GM12878 (cell line): Measurements from ENCODE around the gene KCNQ1. TPM values are rescaled to one million over a fixed set of nuclear protein-coding genes. Genes with fewer than 3 reads are reported as not detected.

ENCODE experiments used
- ATAC-seq: fragments of 200-7000 bp; cut with Tn5 transposase; 3 replicates; pipeline ENCODE4 v1.9.1; 2020; ENCODE audit warnings: mild to moderate bottlenecking, moderate library complexity
- BruUV-seq: library from RNA; stranded (reverse); fragments of 400-500 nt; replicated peaks from 2 replicates; lab custom pipeline; 2021; lab: Mats Ljungman, UMichigan
- CTCF ChIA-PET: fragments of 300-600 bp; sonication (Branson Sonifier 250); formaldehyde crosslinking; extraction: SDS; loops from one replicate; lab custom pipeline; 2021; ENCODE audit warnings: inconsistent platforms; lab: Yijun Ruan, JAX
- POLR2A ChIA-PET: fragments of 350-600 bp; formaldehyde crosslinking; extraction: SDS; loops from one replicate; lab custom pipeline; 2021; ENCODE audit warnings: inconsistent platforms; lab: Charles Lee
- RAD21 ChIA-PET: fragments of 300-600 bp; sonication (Branson Sonifier 250); formaldehyde crosslinking; loops from one replicate; lab custom pipeline; 2023; ENCODE audit warnings: antibody characterized with exemption; ENCODE audit not compliant: unreplicated experiment; lab: Charles Lee
- SMC1A ChIA-PET: fragments of 300-600 bp; sonication (Branson Sonifier 250); formaldehyde crosslinking; loops from one replicate; lab custom pipeline; 2023; ENCODE audit not compliant: unreplicated experiment, uncharacterized antibody; lab: Charles Lee
- DNase-seq: peaks from one replicate; pipeline ENCODE4 v3.0.0-alpha.2; 2011; ENCODE audit warnings: low read depth, low spot score
- FAIRE-seq: peaks from 3 replicates; lab custom pipeline; 2011; peaks lifted over from hg19 to GRCh38; lab: Jason Lieb, UNC
- H2AFZ ChIP-seq: 2 replicates; pipeline ENCODE4 v1.6.0; 2011; ENCODE audit warnings: low read depth, low read length, control low read depth; ENCODE audit not compliant: control insufficient read depth
- H3K27ac ChIP-seq: 2 replicates; pipeline ENCODE4 v1.5.1; 2011; ENCODE audit warnings: control low read depth; ENCODE audit not compliant: control insufficient read depth, insufficient read depth
- H3K27me3 ChIP-seq, 2 experiments: replicated peaks in 1 of 2; 2 replicates each; pipeline versions ENCODE4 v1.6.0 to v1.6.1; 2011; ENCODE audit warnings: low read length in 1 of 2; ENCODE audit not compliant: control insufficient read depth in 2 of 2, insufficient read depth in 2 of 2
- H3K36me3 ChIP-seq, 2 experiments: 2 replicates each; pipeline ENCODE4 v1.5.1; 2011; ENCODE audit warnings: low read length in 1 of 2; ENCODE audit not compliant: control insufficient read depth in 2 of 2, insufficient read depth in 2 of 2
- H3K4me1 ChIP-seq: 2 replicates; pipeline ENCODE4 v1.6.1; 2011; ENCODE audit warnings: mild to moderate bottlenecking, low read length, moderate library complexity, mixed read lengths; ENCODE audit not compliant: control insufficient read depth, insufficient read depth
- H3K4me2 ChIP-seq: 2 replicates; pipeline ENCODE4 v1.6.0; 2011; ENCODE audit warnings: control low read depth; ENCODE audit not compliant: control insufficient read depth, insufficient read depth
- H3K4me3 ChIP-seq: fragments of 200-600 bp; sonication (generic); 2 replicates; pipeline ENCODE4 v1.5.1; 2016
- H3K79me2 ChIP-seq: 2 replicates; pipeline ENCODE4 v1.6.0; 2011; ENCODE audit warnings: low read length; ENCODE audit not compliant: control insufficient read depth, insufficient read depth
- H3K9ac ChIP-seq: 2 replicates; pipeline ENCODE4 v1.8.0; 2011; ENCODE audit warnings: low read length, control low read depth, mixed read lengths; ENCODE audit not compliant: control insufficient read depth, insufficient read depth
- H3K9me3 ChIP-seq: replicated peaks from 3 replicates; pipeline ENCODE4 v1.5.1; 2011; ENCODE audit warnings: mild to moderate bottlenecking, low read length; ENCODE audit not compliant: control insufficient read depth, insufficient read depth
- H4K20me1 ChIP-seq: 2 replicates; pipeline ENCODE4 v1.6.0; 2011; ENCODE audit not compliant: control insufficient read depth, insufficient read depth
- CBFB ChIP-seq: IDR thresholded peaks from 2 replicates; pipeline ENCODE4 v1.6.1; 2016; ENCODE audit warnings: antibody characterized with exemption, low read depth
- E4F1 ChIP-seq: fragments of 450-650 bp; IDR thresholded peaks from 2 replicates; pipeline ENCODE4 v1.6.1; 2018; ENCODE audit warnings: borderline replicate concordance, mild to moderate bottlenecking; ENCODE audit not compliant: partially characterized antibody
- IRF3 ChIP-seq: fragments of 450-650 bp; IDR thresholded peaks from 2 replicates; pipeline ENCODE4 v1.6.1; 2014; ENCODE audit warnings: mild to moderate bottlenecking
- MXI1 ChIP-seq: fragments of 150-350 bp; IDR thresholded peaks from 2 replicates; pipeline ENCODE4 v1.6.1; 2011; ENCODE audit warnings: low read depth, mild to moderate bottlenecking, inconsistent platforms, low read length, improper control_type of control experiment
- MYB ChIP-seq: fragments of 150-350 bp; IDR thresholded peaks from 2 replicates; pipeline ENCODE4 v1.6.1; 2014; ENCODE audit warnings: mild to moderate bottlenecking, low read depth, low read length, borderline replicate concordance
- NBN ChIP-seq: fragments of 450-650 bp; IDR thresholded peaks from 2 replicates; pipeline ENCODE4 v1.6.1; 2016
- NR2C1 ChIP-seq: fragments of 450-650 bp; IDR thresholded peaks from 2 replicates; pipeline ENCODE4 v1.6.1; 2017; ENCODE audit warnings: antibody characterized with exemption, mild to moderate bottlenecking, moderate library complexity
- POLR2AphosphoS5 ChIP-seq: IDR thresholded peaks from 2 replicates; pipeline ENCODE4 v1.6.1; 2011; ENCODE audit warnings: mild to moderate bottlenecking, low read length, inconsistent platforms
- RELA ChIP-seq: fragments of 450-650 bp; IDR thresholded peaks from 2 replicates; pipeline ENCODE4 v1.8.0; 2014; ENCODE audit warnings: borderline replicate concordance; ENCODE audit not compliant: partially characterized antibody
- TAF1 ChIP-seq: IDR thresholded peaks from 2 replicates; pipeline ENCODE4 v1.6.1; 2011; ENCODE audit warnings: mild to moderate bottlenecking, low read depth, low read length, borderline replicate concordance
- WGBS: methylation state at CpG from one replicate; pipeline ENCODE4 v1.1.6; 2016; ENCODE audit warnings: low lambda C conversion rate; ENCODE audit not compliant: insufficient replicate concordance, insufficient coverage; ENCODE audit errors: missing lambda C conversion rate; 5-methylcytosine and 5-hydroxymethylcytosine counted together
- in situ Hi-C: fragments of 300-500 bp; cut with MboI; formaldehyde crosslinking; loops from 9 replicates; pipeline ENCODE4 v1.14.3; 2018; ENCODE audit warnings: mixed read lengths
- intact Hi-C: fragments of 100-400 bp; cut with micrococcal nuclease; formaldehyde crosslinking; loops from one replicate; pipeline ENCODE4 v1.14.2; 2022; ENCODE audit not compliant: unreplicated experiment
- polyA plus RNA-seq, 11 experiments: library from polyadenylated mRNA; depleted of rRNA in 4 of 11; unstranded in 6 of 11; stranded (reverse) in 5 of 11; fragments of >200 nt; fragmentation: Nextera tagmentation in 4 of 11; fragmentation: Illumina TruSeq in 1 of 11; extraction: Ambion mirVana in 4 of 11; extraction: Trizol in 1 of 11; gene quantifications; 1 replicate in 1 of 11; 2 replicates in 10 of 11; pipeline versions ENCODE4 v1.2.1 to v1.2.3, GENCODE V29; 2011 to 2016; ENCODE audit warnings: inconsistent platforms in 2 of 11, missing spikeins in 2 of 11, low read depth in 1 of 11
- total RNA-seq, 4 experiments: library from RNA; depleted of rRNA in 3 of 4; stranded (reverse); fragments of >200 nt in 3 of 4; fragmentation: Illumina TruSeq in 1 of 4; extraction: Trizol in 1 of 4; gene quantifications; 2 replicates each; pipeline versions ENCODE4 v1.2.1 to v1.2.3, GENCODE V29; 2013 to 2021
- TF ChIP-seq, protein P1 (sequence below): IDR thresholded peaks from 2 replicates; pipeline ENCODE4 v1.6.1; 2012; ENCODE audit warnings: low read depth, low read length, improper control_type of control experiment
- TF ChIP-seq, protein P2 (sequence below): fragments of 150-350 bp; IDR thresholded peaks from 2 replicates; pipeline ENCODE4 v1.6.1; 2014; ENCODE audit warnings: mild to moderate bottlenecking, low read depth, low read length

KCNQ1 gene
- total and polyA plus RNA-seq, 10 of the 15 experiments (the other 5 are each of a cell fraction or from before 2014, with no cell fraction given), result 0.03 to 0.15 (median 0.12) TPM; not detected in 7

- ATAC-seq, result no peak
- Histone ChIP-seq H3K4me2 (no peak overlapping the region), H3K79me2 (no peaks in the 10 kb centered on the region), H3K27ac (no peak overlapping the region), H3K9ac (no peak overlapping the region), H3K36me3 (no peaks in the 10 kb centered on the region), H3K9me3 (no peaks in the 10 kb centered on the region; the same call in 2 of the 3 replicates), H2AFZ (no peak overlapping the region), H3K27me3 (no peaks in the 10 kb centered on the region), H3K4me3 (no peak overlapping the region), H3K4me1 (no peaks in the 10 kb centered on the region), H4K20me1 (no peaks in the 10 kb centered on the region)
- no peak for DNase-seq
- 6% methylated on average over 7 of the region's 7 CpGs for WGBS
- BruUV-seq, result no TSS peak
- POLR2A ChIA-PET, result no interaction called here
- FAIRE-seq, result no peak
- in situ Hi-C loops (no loop called here), intact Hi-C loops (loop anchor here (10.0 kb wide), 1 partner anchor 56 kb away; no protein-coding TSS in a partner anchor)
- CTCF ChIA-PET, result no interaction called here
- SMC1A ChIA-PET, result no interaction called here
- RAD21 ChIA-PET, result no interaction called here
- TF ChIP-seq RELA, result no peak
- no peak for TF ChIP-seq IRF3
- no peak for TF ChIP-seq MXI1
- TF ChIP-seq E4F1, result no peak
- no peak for TF ChIP-seq POLR2AphosphoS5
- no peak for TF ChIP-seq NBN
- TF ChIP-seq, protein P1, sequence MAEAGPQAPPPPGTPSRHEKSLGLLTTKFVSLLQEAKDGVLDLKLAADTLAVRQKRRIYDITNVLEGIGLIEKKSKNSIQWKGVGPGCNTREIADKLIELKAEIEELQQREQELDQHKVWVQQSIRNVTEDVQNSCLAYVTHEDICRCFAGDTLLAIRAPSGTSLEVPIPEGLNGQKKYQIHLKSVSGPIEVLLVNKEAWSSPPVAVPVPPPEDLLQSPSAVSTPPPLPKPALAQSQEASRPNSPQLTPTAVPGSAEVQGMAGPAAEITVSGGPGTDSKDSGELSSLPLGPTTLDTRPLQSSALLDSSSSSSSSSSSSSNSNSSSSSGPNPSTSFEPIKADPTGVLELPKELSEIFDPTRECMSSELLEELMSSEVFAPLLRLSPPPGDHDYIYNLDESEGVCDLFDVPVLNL, result no peak
- no peak for TF ChIP-seq TAF1
- no peak for TF ChIP-seq NR2C1
- TF ChIP-seq MYB, result no peak
- TF ChIP-seq, protein P2, sequence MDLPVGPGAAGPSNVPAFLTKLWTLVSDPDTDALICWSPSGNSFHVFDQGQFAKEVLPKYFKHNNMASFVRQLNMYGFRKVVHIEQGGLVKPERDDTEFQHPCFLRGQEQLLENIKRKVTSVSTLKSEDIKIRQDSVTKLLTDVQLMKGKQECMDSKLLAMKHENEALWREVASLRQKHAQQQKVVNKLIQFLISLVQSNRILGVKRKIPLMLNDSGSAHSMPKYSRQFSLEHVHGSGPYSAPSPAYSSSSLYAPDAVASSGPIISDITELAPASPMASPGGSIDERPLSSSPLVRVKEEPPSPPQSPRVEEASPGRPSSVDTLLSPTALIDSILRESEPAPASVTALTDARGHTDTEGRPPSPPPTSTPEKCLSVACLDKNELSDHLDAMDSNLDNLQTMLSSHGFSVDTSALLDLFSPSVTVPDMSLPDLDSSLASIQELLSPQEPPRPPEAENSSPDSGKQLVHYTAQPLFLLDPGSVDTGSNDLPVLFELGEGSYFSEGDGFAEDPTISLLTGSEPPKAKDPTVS, result no peak
- no peak for TF ChIP-seq CBFB
Observed at GRCh38 chr11:2480874-2481220, 36.0 kb downstream of the KCNQ1 start.
